NCI-H2107 treated with DMSO at 0.1 percent for 48 hours (cell line): ENCODE data around the gene ASTN2.

Experiments used
- DNase-seq: peaks from one replicate; lab custom pipeline; 2025; ENCODE audit not compliant: unreplicated experiment; lab: John Stamatoyannopoulos, UW

The ASTN2 gene

DNA sequence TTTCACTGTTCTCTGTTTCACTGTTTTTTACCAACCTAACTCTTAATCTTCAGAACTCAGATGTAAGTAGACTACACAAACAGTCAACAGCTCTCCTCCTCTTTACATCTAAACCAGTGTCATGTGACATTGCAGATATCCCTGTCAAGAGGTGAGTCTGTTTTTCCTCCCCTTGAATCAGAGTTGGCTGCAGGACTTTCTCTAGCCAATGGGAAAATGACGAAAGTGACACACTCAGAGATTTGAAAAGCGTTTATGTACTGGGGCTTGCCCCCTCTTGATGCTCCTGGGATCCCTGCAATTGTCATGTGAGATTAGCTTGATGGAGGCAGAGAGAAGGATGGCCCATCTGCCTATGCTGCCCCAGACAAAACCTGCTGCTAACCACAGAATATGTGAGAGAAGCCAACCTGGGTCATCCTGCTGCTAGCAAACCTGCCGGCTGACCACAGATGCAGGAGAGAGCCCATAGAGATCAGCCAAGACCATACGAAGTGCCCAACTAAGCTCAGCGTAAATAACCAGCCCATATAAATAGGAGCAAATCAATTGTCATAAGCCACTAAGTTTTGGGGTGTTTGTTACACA is 111.1 kb downstream of the ASTN2 start:
- no peak for DNase-seq

- DNase-seq = no peak
These were observed 112.4 kb downstream of the ASTN2 start for GRCh38 chr9:117302487-117302886.

GRCh38 chr9:117300371-117301110 is 114.3 kb downstream of the ASTN2 start:
- no peak for DNase-seq

DNA sequence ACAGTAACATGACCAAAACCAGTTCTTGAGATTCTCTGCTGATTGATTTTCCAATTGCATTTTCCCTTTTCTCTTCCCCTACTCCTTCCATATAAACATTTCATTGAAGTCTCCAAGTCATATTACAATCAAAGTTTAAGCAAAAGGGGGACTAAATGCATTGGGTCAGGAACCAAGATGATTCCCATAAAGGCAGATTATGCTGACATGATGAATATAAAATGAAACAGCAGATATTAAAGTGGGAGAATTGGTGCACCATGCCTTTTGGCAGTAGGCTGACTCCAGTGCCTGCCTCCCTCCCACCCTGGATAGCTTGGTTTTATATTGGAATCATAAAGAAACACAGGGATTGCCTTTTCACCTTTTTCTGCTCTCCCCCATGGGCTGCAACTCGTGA is 118.4 kb downstream of the ASTN2 start:
- no peak for DNase-seq

DNA sequence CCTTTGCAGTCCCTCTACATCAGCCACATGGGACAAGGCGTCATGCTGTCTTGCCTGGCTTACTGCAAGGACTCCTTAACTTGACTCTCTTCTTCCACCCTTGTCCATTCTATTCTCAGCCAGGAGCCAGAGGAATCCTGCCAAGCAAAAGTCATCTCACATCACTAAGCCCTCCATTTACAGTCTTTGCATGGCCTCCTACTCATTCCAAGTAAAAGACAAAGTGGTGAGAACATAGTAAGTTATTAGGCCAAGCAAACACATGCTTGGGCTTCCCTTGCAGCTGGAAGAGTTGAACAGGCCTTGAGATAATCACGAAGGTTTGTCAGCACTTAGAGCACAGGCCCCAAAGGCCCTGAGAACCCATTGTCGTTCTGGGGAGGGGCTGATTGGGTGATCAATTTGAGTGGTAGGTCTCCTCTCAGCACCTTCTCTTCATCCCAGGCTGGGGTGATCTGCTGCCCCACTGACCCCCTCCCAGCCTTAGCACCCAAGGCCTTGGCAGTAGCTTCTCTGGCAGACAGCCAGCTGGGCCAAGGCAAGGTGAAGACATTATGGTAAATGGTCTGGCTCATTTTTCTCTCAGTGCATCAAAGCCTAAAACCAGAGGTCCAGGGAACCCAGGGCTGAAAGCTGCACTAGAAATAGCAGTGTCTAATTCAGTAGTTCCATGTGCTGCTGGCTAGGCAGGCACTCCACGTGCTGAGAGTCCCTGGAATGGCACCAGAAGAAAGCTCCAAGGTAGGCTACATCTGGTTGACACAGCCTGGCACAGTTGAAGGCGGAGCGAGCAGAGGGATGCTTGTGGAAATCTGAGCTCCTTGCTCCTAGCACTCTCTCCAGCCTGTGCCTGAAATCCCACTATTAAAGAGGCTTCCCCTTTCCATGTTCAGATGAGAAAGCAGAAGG is 121.4 kb downstream of the ASTN2 start:
- DNase-seq = peak; percentile 58

DNA sequence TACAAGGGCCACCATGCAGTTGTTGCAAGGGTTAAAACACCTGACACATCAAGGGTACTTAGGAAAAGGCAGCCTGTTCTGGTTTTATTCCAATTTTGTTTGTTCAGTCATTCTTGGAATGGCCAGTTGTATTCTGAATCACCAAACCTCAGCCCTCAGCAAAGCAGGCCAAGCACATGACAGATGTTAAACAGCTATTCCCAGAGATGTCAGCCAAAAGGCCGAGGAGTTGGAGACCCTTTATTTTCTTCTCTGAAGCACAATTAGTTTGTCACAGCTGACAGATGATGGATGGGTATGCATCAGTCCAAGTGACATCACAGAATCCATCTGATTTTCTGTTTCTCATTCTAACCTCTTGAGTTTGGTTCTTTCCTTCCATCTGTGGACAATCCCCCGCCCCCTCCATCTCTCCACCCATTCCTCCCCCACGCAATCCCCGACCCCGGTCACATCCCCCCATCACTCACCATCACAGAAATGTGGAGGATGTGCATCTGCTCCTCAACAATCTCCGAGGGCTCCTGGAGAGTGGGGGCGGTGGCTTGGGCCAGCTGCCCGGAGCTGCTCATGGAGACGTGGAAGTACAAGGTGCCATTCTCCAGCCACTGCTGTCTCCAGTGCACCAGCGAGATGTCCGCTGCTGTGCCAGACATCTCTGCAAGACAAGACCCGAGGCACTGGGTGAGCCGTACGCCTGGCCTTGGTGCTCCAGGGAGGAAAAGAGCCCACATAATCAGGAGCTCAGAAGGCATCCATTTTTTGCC is 123.8 kb downstream of the ASTN2 start:
- DNase-seq = no peak

GRCh38 chr9:117290306-117290840 is 124.5 kb downstream of the ASTN2 start:
- no peak for DNase-seq

GRCh38 chr9:117286245-117286644 is 128.6 kb downstream of the ASTN2 start:
- DNase-seq = no peak

DNA sequence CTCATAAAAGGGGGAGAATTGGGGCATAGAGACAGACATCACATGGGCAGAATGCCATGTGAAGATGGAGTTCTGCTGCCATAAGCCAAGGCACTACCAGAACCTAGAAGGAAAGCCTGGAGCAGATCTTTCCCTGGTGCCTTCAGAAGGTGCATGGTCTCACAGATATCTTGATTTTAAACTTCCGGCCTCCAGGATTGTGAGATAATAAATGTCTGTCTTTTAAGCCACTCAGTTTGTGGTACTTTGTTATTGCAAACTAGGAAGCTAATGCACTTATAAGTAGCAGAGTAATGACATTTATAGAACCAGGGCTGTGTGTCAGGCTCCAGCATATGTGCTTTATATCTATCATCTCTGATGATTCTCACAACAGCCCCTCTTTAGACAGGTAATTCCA is 130.4 kb downstream of the ASTN2 start:
- DNase-seq = no peak

DNA sequence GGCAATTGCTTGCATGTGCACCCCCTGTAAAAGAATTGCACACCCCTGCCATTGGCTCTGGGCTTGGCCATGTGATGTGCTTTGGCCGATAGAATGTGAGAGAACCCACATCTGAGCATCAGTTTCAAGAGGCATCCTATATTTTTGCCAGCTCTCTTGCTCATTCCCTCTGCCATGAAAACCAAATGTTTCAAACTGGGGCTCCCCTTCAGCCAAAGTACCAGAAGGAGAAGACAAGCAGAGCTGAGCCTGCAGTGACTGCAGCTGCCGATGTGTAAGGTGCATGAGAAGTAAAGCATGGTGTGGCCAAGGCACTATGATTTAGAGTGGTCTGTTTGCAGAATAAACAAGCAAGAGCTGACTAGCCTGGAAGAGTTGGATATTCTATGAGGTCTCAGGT is 132.3 kb downstream of the ASTN2 start:
- DNase-seq = no peak

- DNase-seq = peak; percentile 91
These were observed 136.3 kb downstream of the ASTN2 start for GRCh38 chr9:117278471-117279035.

- DNase-seq = peak; percentile 76
These were observed 136.8 kb downstream of the ASTN2 start for GRCh38 chr9:117278020-117278419.

DNA sequence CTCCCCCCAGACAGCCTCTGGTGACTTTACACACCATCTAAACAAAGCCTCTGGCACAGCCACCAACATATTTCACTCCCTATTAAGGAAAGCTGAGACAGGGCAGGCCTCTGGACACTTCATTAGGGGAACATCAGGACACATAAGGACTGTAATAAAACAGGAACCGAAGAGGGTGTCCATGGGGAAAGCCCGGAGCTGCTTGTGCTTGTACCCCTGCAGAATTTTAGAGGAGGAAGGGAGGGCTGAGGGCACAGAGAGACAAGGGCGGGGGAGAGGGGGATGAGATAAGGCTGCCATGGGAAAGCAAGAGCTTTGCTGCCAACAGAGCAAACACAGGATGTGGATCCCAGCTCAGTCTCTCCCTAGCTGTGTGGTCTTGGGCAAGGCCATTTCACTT is 138.4 kb downstream of the ASTN2 start:
- no peak for DNase-seq

DNA sequence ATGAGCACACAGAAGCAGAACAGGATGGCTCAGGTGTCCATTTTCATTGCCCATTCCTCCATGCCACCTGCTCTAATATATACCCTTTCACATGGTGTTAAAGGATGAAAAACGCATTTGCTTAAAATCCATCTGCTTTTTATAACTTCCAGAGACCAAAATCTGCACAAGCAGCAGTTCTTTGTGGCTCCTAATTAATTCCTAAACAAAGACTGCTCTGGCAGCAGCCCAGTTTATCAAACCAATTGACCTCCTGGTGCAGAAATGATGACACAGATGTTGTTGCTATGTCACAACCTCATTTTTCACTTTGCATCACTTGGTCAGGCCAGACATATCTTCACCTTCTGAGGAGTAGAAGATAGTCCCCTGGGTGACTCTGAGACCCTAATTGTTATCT is 141.2 kb downstream of the ASTN2 start:
- no peak for DNase-seq

GRCh38 chr9:117268847-117269446 is 145.9 kb downstream of the ASTN2 start:
- peak; percentile 75 for DNase-seq

DNA sequence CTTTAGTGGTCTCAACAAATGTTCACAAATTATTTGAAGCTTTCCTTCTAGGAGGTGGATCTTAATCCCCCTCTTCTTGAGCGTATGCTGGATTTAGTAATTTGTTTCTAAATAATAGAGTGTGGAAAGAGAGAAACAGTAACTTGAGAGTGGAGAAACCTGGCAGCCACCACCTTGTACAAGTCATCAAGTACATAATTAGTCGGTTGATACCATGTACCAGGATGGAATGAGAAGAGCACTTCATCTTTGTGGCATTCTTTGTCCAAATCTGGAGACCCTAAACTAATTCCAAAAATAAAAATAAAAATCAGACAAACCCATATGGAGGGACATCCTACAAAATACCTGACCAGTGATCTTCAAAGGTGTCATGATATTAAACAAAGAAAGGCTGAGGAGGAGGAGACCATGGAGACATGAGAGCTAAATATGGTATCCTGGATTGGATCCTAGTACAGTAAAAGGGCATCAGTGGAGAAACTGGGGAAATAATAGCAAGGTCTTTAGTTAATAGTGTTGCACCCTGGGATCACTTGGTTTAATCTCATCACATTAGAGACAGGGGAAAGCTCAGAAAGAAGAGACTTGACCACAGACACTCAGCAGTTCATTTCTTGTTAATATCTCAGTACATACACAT is 147.9 kb downstream of the ASTN2 start:
- DNase-seq = no peak

DNA sequence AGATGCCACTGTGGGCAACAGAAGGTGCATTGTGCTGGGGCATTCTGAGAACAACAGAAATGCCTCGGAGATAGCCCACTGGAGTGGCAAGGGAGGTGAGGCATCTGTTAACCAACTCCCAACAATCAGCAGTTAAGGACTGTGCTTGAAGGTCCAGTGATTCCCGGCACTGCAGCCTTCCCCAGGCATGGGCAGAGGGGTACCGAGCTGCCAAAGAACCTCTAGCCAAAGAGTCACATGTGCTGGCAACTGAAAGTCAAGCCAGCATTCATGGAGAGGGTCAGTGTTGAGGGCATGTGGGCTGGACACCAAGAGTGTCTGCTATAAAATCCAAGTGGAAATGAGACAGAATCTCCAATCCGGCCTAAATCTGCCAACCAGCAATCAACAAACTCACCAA is 149.6 kb downstream of the ASTN2 start:
- DNase-seq = no peak

DNA sequence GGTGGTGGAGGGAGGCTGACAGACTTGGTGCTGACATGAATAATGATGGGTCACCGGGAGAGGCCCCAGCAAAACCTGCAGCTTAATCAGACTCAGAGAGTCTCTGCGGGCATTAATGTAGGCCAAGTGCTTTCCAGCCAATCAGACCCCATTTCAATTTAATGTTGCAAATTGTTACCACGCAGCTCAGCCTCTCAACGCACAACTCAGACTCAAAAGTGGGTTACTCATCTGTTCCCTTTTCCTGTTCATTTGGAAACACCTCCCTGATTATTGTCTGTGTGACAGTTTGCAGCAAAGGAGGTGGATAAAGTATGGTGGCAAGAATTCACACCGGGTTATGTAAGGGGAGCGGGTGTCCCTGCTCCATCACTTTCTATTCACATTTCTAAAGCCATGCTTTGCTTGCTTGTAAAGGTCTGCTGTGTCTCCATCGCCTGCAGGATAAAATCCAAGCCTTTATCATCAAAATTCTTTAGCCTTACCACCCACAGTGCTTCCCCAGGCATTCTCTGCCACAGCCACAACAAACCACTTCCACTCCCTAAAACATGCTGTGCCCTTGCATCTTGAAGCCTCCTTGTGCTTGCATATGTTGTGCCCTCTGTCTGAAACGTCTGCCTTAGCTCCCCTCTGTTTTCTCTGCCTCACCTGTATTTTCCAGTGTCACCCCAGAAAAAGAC is 156.5 kb downstream of the ASTN2 start:
- DNase-seq = no peak

GRCh38 chr9:117253261-117253660 is 161.6 kb downstream of the ASTN2 start:
- no peak for DNase-seq
